GM21825 (cell line): ENCODE results near the gene LCE3B.
"Not testable (repeated sequence)": the region's sequence is repeated elsewhere in the genome, so short reads cannot be mapped to it uniquely, and the experiment has no call there.

Source experiments
- ATAC-seq: cut with Tn5 transposase; IDR thresholded peaks from one replicate; pipeline ENCODE4 v1.9.1; 2021; ENCODE audit warnings: mild to moderate bottlenecking, moderate library complexity; ENCODE audit not compliant: unreplicated experiment

Gene LCE3B, protein sequence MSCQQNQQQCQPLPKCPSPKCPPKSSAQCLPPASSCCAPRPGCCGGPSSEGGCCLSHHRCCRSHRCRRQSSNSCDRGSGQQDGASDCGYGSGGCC

DNA sequence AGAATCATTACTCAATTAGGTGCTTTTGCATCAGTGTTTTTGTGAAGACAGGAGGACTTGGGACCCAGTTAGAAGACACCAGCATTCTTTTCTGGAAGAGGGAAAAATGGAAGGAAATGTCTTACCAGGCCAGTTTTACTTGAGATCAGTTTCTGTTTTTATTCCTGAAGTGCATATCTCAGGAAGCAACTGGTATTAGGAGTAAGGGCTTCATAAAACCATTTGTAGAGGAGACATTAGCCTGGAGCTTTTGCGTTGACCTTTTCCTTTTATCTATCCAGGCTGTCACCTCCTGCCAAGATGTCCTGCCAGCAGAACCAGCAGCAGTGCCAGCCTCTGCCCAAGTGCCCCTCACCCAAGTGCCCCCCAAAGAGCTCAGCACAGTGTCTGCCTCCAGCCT, at the start of gene LCE3B:
Gene LCE3B, plus strand, starts transcription at position 301 of the 400 bp plus-strand sequence. Its CDS starts 0 bp downstream, at position 301.
- no peak for ATAC-seq

DNA sequence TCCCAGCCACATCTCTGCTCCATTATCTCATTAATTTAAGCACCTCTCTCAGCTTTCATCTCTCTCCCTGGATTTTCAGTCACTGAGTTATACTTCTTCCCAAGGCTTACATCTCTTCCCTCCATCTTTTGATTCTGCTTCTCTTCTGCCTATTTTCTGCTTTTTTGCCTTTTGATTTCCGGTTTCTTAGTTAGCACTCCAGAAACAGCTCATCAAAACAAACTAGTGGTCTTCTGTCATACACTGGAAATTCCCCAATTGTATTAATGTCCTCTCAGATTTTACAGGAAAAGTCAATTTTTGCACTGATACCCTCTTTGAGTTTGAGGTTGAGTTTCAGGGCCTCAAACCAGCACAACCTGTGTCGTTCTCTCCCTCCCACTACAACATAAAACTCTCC, 48.5 kb upstream of the LCE3B start:
- no peak for ATAC-seq

DNA sequence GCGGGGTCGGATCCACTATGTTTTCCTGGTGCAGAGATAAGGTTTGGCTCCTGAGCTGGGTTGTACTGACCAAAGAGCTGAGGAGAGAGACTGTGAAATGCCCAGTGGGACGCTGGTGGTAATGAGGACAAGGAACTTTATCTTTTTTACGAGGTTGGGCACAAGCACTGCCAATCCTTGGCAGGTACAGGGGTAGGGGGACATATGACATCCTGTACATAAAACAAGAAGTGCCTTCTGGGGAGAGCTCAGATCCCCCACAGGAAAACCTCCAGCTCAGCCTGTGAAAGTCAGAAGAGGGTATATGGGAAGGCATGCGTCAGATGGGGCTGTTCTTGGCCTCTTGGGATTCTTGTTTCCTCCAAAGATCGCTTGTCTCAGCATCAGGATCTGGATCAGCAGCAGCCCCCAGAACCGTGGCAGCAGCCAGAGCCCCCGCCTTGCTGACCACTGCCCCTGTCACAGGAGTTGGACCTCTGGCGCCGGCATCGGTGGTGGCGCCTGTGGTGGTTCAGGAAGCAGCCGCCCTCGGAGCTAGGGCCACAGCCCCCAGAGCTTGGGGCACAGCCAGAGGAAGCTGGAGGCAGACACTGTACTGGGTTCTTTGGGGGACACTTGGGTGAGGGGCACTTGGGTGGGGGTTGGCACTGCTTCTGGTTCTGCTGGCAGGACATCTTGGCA, 47.9 kb upstream of the LCE3B start:
- no peak for ATAC-seq

DNA sequence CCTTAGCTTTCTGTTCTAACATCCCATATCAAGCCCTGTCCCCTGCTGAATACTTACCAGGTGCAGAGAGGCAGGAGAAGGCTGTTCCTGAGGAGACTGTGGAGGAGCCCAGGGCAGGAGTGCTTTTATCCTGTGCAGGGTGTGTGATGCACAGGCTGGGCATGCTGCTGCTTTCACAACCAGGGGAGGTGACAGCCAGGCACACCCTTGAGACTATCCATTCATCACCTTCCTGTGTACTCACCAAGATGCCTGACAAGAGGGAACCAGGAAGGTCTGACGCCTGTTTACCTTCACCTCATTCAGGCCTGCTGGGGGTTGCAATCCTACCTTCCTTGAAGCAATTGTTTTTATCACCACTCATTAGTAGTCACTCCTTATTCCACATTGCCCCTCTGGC, 46.9 kb upstream of the LCE3B start, which contains the start of gene LCE3E:
Gene LCE3E, minus strand, starts transcription at position 100 of the 400 bp plus-strand sequence. CDS start 572 bp downstream, outside the sequence.
- ATAC-seq: no peak

DNA sequence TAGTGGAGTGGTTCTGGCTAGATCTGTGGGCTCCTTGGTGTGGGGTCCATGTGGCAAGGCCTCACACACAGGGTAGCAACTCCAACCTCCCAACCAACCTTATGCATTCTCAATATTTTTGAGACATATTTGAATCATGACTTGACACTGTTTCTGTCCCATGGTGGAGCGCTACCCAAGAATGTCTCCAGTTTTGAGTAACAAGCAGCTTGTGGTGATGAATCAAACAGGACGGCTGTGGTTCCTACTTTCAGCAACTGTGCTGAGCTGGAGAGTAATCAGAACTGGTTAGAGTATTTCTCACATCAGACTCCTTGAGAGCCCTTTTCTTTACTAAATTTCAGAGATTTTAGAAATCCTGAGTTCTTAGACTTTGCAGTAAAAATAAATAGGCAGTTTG, 36.4 kb upstream of the LCE3B start:
- ATAC-seq: no peak

DNA sequence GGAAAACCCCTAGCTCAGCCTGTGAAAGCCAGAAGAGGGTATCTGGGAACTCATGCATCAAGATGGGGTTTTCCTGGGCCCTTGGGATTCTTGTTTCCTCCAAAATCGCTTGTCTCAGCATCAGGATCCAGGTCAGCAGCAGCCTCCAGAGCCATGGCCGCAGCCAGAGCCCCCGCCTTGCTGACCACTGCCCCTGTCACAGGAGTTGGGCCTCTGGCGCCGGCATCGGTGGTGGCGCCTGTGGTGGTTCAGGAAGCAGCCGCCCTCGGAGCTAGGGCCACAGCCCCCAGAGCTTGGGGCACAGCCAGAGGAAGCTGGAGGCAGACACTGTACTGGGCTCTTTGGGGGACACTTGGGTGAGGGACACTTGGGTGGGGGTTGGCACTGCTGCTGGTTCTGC, 34.1 kb upstream of the LCE3B start:
- ATAC-seq: not testable (repeated sequence)

DNA sequence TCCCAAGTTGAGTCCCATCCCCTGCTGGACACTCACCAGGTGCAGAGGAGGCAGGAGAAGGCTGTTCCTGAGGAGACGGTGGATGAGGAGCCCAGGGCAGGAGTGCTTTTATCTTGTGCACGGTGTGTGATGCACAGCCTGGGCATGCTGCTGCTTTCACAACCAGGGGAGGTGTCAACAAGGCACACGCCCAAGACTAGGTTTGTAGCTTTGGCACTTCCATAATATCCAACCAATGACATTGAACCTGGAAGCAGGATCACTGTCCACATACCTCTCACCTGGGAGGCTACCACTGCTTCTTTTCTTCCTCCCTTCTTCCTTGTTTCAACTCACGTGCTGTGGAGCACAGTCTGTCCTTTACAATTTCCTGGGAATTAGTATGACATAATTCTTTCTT, 33.2 kb upstream of the LCE3B start, which contains the start of gene LCE3D:
Gene LCE3D, minus strand, starts transcription at position 84 of the 400 bp plus-strand sequence. CDS start 580 bp downstream, outside the sequence.
- ATAC-seq: no peak

DNA sequence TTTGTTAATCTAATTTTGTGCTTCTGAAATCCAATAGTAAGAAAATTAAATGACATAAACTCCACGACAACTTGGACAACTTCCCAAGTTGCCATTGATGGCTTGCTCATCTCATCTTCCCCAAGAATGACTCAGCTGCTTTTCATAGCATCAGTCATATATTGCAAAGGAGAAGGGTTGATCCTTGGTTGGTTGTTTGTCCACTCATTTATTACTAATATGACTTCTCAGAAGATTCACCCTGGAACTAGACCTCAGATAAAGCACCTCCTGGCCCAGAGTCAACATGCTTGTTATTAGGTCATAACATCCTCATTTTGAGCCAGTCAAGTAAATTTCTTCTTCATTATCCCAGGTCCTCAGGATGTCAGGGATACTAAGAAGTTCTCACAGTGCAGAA, 31.0 kb upstream of the LCE3B start:
- ATAC-seq: no peak

DNA sequence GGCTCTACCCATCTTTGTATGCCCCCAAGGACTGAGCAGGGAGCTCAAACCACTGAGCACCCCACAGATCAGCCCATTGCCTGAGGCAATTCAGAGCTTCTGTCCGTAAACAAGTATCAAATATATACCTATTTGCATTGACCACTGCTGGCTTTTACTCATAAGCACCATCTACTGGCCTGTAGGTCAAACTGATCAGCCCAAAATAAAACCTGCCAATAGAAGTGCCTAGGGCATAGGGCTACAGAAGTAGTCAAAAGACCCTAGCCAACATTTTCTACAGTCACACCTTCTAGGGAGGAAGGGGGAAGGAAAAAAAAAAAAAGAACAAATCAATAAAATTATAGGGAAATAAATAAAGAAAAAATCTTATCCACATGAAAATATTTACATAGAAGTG, 28.0 kb upstream of the LCE3B start:
- no peak for ATAC-seq

DNA sequence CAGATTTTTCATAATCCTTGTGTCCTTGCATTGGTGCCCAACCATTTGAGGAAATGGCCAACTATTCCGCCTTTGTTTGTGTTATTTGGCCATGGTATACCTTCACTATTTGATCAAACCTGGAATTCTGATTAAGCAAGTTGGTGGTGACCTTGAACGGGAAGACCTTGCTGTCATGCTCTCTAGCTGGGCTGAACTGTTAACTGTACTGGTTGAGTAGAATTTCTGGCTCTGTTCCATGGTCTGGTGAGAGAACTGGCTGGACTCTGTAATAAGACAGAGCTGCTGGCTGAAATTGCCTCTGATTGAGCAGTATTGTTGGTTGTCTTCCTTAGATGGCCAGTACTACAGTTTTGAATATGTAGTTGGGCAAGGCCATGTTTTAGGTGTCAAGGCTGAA, 16.6 kb upstream of the LCE3B start:
- ATAC-seq: no peak

DNA sequence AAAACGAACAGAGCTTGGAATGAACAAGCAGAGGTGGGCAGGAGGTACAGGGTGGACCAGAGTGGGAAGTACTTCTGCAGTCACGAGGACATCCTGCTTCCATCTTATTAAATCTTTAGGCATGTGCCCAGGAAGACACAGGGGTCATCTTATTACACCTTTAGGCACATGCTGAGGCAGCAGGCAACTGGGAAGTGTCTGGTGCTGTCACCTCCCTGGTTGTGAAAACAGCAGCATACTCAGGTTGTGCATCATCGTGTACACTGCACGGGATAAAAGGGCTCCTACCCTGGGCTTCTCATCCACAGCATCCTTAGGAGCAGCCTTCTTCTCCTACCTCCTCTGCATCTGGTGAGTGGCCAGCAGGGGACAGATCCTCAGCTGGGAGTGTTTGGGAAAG, 13.7 kb upstream of the LCE3B start, which contains the start of gene LCE3C:
Gene LCE3C, plus strand, starts transcription at position 301 of the 400 bp plus-strand sequence. CDS start 498 bp downstream, outside the sequence.
- no peak for ATAC-seq

DNA sequence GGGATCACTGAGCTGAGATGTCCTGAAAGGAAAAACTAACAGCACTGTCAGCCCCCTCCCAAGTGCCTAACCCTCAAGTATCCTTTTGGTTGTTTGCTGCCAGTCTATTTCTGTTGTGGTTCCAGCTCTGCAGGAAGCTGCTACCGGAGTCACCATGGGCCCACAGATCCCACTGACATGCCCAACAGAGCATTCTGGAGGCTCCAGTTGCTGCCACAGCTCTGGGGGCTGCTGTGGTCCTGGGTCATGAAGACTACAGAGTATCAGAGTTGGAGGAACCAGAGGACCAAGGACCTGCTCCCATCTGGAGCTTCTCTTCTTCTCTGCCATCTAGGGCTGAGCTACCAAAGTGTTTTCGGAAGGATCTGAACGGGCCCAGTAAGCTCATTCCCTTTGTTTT, 8.4 kb downstream of the LCE3B start:
- no peak for ATAC-seq

DNA sequence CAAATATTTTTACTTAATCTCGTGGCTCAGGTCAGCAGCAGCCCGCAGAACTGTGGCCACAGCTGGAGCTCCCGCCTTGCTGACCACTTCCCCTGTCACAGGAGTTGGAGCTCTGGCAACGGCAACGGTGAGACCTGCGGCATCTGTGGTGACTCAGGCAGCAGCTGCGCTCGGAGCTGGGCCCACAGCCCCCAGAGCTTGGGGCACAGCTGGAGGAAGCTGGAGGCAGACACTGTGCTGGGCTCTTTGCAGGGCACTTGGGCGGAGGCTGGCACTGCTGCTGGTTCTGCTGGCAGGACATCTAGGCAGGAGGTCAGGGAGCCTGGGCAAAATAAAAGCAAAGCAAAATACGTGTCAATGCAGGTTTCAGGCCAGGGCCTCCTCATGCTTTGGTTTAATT, 9.2 kb downstream of the LCE3B start, which contains the start of gene LCE3A:
Gene LCE3A, minus strand, starts transcription at position 301 of the 400 bp plus-strand sequence. Its CDS starts 0 bp downstream, at position 301.
- no peak for ATAC-seq

DNA sequence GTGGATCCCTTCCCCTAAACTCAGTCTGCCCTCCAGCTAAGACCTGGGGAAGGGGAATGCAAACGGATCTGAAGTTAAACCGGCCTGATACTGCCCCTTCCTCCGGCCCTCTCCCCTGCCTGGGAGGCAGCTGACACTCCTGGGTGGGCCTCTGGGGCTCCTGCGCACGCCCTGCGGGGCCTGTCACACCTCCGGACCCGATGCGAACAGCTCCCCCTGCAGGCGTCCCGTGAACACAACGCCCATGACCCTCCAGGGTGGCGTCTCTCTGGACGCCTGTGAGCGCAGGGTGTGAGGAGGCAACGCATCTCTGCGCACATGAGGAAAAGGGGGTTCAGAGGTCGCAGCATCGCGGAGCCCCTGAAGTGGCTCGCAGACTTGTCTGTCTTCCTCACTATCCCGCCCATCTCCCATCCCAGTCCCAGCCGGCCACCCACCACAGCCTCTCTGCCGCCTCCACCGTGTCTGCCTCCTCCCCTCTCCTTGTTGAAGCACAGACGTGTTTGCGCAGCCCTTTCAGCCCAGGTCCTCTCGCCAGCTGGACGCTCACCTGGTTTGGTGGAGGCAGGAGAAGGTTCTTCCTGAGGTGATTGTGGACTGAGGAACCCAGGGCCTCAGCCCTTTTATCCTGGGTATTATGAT, 9.7 kb downstream of the LCE3B start:
- ATAC-seq: no peak

DNA sequence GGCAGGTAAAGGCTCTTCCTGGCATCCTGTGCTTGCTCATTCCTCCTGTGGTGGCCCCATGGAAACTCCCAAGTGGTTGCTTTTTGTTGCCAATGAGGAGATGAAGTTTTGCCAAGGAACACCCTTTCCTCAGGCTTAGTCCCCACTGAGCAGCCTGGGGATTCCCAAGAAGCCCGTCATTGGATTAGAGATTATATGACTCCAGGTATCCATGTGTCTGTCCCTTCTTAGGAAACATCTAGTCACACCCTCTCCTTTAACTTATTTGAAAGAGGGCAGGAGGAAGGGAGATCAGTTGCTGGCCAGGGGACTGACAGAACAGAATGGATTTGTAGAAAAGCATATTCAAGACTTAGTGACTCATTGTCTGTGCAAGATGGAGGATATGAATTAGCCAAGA, 13.1 kb downstream of the LCE3B start:
- ATAC-seq: no peak

DNA sequence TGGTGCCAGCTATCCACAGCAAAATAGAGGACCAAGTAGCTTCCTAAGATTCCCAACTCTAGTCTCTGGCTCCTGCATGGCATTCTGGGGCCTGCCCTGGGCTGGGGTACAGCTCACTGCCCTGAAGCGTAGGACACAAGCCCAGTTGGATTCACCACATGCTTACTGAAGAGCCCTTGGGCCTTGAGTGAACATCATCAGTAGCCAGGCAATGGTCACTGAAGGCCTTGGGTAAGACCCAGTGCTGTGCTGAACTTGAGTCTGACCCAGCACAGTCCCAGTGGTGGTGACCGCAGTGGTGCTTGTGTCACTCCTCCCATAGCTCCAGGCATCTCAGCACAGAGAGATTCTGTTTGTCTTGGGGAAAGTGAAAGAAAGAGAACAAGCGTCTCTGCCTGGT, 17.0 kb downstream of the LCE3B start:
- no peak for ATAC-seq

DNA sequence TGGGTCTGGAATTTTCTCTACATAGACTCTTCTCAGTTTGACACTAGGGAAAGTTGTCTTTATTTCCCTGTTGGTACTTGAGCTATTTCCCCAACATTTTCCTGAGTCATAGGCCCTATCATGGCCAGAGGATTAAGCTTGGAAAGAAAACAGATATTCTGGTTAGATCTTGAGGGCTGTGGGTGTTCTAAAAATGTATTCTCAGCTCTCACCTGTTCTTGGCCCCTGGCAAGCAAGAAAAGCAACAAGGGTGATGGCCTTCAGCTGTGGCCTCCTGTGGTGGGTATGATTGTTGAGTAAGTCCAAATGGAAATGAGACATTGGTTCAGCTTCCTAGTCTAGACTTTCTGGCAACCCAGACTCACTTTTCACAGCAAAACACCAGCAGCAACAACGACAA, 26.7 kb downstream of the LCE3B start:
- no peak for ATAC-seq

DNA sequence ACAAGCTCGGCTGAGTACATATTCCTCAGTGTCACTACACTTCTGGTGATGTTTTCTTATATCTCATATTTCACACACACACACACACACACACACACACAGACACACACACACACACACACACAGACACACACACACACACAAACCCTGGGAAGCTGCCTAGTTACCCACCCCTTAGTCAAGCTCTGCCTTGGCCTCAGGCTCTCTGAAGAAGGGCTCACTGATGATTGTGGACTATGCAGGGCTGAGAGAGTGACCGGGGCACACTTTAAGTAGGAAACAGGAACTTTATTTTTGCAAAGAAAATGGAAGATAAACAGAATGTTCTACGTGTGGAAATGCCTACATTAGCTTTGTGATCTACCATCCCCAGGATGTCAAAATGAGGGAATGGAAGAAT, 30.3 kb downstream of the LCE3B start:
- ATAC-seq: no peak

DNA sequence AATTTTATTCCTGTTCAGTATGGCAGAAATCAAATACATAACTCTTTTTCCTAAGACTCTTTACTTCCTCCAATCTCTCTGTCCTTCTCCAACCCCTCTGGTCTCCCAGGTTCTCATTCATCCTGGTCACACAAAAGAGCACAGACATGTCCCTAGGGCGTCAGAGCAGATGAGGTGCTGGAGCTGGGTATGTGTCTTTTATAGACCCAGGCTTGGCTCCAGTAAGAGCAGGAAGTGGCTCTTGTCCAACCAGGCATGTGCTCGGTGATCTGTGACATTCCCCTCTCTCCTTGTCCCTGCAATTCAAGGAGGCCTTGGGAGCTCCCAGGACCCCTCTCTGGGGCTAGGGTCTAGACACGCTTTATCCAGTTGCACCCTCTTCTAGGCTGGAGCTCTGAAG, 31.5 kb downstream of the LCE3B start:
- ATAC-seq: no peak

DNA sequence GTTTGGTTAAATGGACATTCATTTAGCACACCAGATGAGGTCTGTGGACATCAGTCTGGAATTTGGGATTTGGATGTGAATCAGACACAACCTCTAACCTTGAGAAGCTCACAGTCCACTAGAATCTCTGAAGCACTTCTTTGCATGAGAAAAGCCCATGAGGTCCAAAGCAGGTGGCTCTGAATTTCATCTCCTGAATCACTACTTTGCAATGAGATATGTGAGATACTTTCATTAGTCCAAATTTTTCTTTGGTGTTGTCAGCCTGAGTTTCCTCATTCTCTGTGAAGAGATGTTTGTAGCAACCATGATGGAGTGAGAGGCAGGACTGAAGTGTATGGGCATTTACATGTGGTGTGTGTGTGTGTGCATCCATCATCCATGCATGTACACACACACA, 33.0 kb downstream of the LCE3B start:
- no peak for ATAC-seq

DNA sequence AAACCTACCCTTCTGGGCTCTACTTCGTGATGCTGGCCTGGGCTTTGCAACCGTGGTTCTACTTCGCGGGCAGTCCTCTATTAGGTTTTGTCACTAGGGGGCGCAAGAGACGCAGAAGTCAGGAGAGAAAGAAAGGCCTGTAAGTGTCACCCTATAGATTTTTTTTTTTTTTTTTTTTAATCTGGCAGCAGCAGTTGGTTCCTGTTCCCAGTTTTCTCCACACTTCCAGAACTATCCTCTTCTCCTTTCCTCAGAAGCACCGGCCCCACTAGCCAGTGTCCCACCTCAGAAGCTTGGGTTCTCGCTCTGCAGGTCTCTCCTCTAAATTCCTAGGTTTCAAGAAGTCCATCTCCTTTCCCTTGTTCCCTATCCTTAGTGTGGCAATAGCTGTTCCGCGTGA, 40.5 kb downstream of the LCE3B start:
- ATAC-seq: no peak

DNA sequence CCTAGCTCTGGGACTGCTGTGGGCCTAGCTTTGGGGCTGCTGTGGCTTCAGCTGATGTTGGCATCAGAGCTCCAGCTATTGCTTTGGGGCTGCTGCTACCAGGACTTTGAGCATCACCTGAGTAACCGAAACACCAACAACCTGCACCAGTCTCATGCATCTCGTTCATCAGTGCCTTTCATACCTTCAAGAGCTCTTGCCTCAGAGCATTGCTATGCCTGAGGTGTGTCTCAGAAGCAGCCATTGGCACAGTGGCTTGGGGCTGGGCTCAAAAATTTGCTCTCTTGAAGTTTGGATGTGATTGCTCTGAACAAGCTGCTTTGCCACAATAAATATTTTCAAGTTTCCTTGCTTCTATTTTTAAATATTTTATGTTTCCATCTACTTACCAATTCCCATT, 42.8 kb downstream of the LCE3B start:
- ATAC-seq: no peak
